HCT116 (cell line): ENCODE results near the gene FGF14. TPM values are rescaled to one million over a fixed set of nuclear protein-coding genes. Genes with fewer than 3 reads are reported as not detected.

Experiments used
- ATAC-seq: fragments of 200-7000 bp; cut with Tn5 transposase; 2 replicates; pipeline ENCODE4 v1.9.1; 2020; ENCODE audit warnings: mild to moderate bottlenecking, moderate library complexity
- BruUV-seq: library from RNA; stranded (reverse); fragments of 400-500 nt; replicated peaks from 2 replicates; lab custom pipeline; 2021; lab: Mats Ljungman, UMichigan
- CTCF ChIA-PET: fragments of 300-600 bp; sonication (Branson Sonifier 250); formaldehyde crosslinking; loops from one replicate; lab custom pipeline; 2021; ENCODE audit warnings: antibody characterized with exemption; lab: Charles Lee
- POLR2A ChIA-PET: fragments of 300-600, 350-600 bp; sonication (Branson Sonifier 250); formaldehyde crosslinking; loops from one replicate; lab custom pipeline; 2021; ENCODE audit warnings: antibody characterized with exemption; lab: Charles Lee
- RAD21 ChIA-PET, 2 experiments: fragments of 300-600 bp; sonication (Branson Sonifier 250); formaldehyde crosslinking; loops; one replicate each; lab custom pipeline; 2023; ENCODE audit warnings: low total read pairs in 2 of 2; ENCODE audit not compliant: uncharacterized antibody in 2 of 2, unreplicated experiment in 2 of 2, low non-redundant PET in 1 of 2; lab: Charles Lee
- DNase-seq: peaks from one replicate; pipeline ENCODE4 v3.0.0-alpha.2; 2010; ENCODE audit warnings: low read depth, low spot score
- H2AFZ ChIP-seq: fragments of 200-600 bp; shearing (Covaris generic), sonication (generic); 2 replicates; pipeline ENCODE4 v1.6.1; 2017; ENCODE audit warnings: low read depth, mixed run types, mixed read lengths, antibody characterized with exemption, low read length; ENCODE audit not compliant: poor library complexity, severe bottlenecking
- H3K27ac ChIP-seq: 2 replicates; pipeline ENCODE4 v1.5.1; 2012; ENCODE audit warnings: low read depth, low read length
- H3K27me3 ChIP-seq: fragments of 200-600 bp; sonication (generic); 2 replicates; pipeline ENCODE4 v1.6.1; 2016; ENCODE audit warnings: mixed run types, low read length, mixed read lengths; ENCODE audit not compliant: insufficient read depth
- H3K36me3 ChIP-seq, 2 experiments: fragments of 200-500 bp in 1 of 2; fragments of 200-600 bp in 1 of 2; sonication (Bioruptor generic) in 1 of 2; sonication (generic) in 1 of 2; 2 replicates each; pipeline versions ENCODE4 v1.5.1 to v1.6.1; 2014 to 2016; ENCODE audit warnings: low read length in 2 of 2, inconsistent platforms in 1 of 2, mixed read lengths in 1 of 2, mixed run types in 1 of 2; ENCODE audit not compliant: insufficient read depth in 2 of 2, control insufficient read depth in 1 of 2
- H3K4me1 ChIP-seq, 2 experiments: fragments of 200-600 bp in 1 of 2; sonication (generic) in 1 of 2; 2 replicates each; pipeline versions ENCODE4 v1.5.1 to v1.6.1; 2012 to 2017; ENCODE audit warnings: low read length in 2 of 2, inconsistent platforms in 1 of 2, mild to moderate bottlenecking in 1 of 2, mixed read lengths in 1 of 2, mixed run types in 1 of 2, moderate library complexity in 1 of 2; ENCODE audit not compliant: insufficient read depth in 2 of 2, control insufficient read depth in 1 of 2
- H3K4me2 ChIP-seq: fragments of 200-600 bp; sonication (generic); 2 replicates; pipeline ENCODE4 v1.6.1; 2017; ENCODE audit warnings: mixed run types, low read length, mixed read lengths
- H3K4me3 ChIP-seq, 2 experiments: fragments of 200-600 bp in 1 of 2; sonication (generic) in 1 of 2; replicated peaks in 1 of 2; 2 replicates each; pipeline ENCODE4 v1.5.1; 2011 to 2016; ENCODE audit warnings: low read length in 2 of 2, control low read depth in 1 of 2, low read depth in 1 of 2, mild to moderate bottlenecking in 1 of 2, mixed read lengths in 1 of 2, mixed run types in 1 of 2
- H3K79me2 ChIP-seq: fragments of 200-600 bp; sonication (generic); 2 replicates; pipeline ENCODE4 v1.6.1; 2017; ENCODE audit warnings: mild to moderate bottlenecking, mixed run types, low read length, moderate library complexity, mixed read lengths; ENCODE audit not compliant: insufficient read depth
- H3K9ac ChIP-seq: fragments of 200-600 bp; sonication (generic); 2 replicates; pipeline ENCODE4 v1.6.1; 2016; ENCODE audit warnings: low read length, mixed read lengths
- H3K9me2 ChIP-seq: fragments of 200-600 bp; sonication (generic), shearing (Covaris generic); 2 replicates; pipeline ENCODE4 v1.6.1; 2017; ENCODE audit warnings: mixed run types, mild to moderate bottlenecking, moderate library complexity; ENCODE audit not compliant: insufficient read depth
- H3K9me3 ChIP-seq, 2 experiments: fragments of 200-500 bp in 1 of 2; fragments of 200-600 bp in 1 of 2; sonication (Bioruptor generic) in 1 of 2; sonication (generic) in 1 of 2; 2 replicates each; pipeline ENCODE4 v1.6.1; 2014 to 2017; ENCODE audit warnings: low read length in 2 of 2, mixed read lengths in 2 of 2, inconsistent platforms in 1 of 2, low read depth in 1 of 2, mild to moderate bottlenecking in 1 of 2, mixed run types in 1 of 2, moderate library complexity in 1 of 2; ENCODE audit not compliant: control insufficient read depth in 1 of 2, insufficient read depth in 1 of 2
- H4K20me1 ChIP-seq: fragments of 200-600 bp; sonication (generic), shearing (Covaris generic); 2 replicates; pipeline ENCODE4 v1.6.1; 2017; ENCODE audit warnings: mixed run types, mild to moderate bottlenecking, moderate library complexity; ENCODE audit not compliant: insufficient read depth
- ATF3 ChIP-seq: IDR thresholded peaks from 2 replicates; pipeline ENCODE4 v1.6.1; 2012
- JUND ChIP-seq: IDR thresholded peaks from 2 replicates; pipeline ENCODE4 v1.6.1; 2012
- POLR2A ChIP-seq: IDR thresholded peaks from 2 replicates; pipeline ENCODE4 v1.7.0; 2011; ENCODE audit warnings: borderline replicate concordance; ENCODE audit not compliant: insufficient read depth, insufficient read length; ENCODE audit errors: extremely low read depth
- SIN3A ChIP-seq: IDR thresholded peaks from 2 replicates; pipeline ENCODE4 v1.6.1; 2012; ENCODE audit warnings: low read depth
- SRF ChIP-seq: IDR thresholded peaks from 2 replicates; pipeline ENCODE4 v1.6.1; 2012; ENCODE audit warnings: low read depth
- TCF7L2 ChIP-seq: IDR thresholded peaks from 2 replicates; pipeline ENCODE4 v1.7.0; 2011; ENCODE audit warnings: borderline replicate concordance, inconsistent platforms; ENCODE audit not compliant: insufficient read depth, insufficient read length; ENCODE audit errors: extremely low read depth
- ZBTB33 ChIP-seq: IDR thresholded peaks from 2 replicates; pipeline ENCODE4 v1.6.1; 2011; ENCODE audit warnings: mild to moderate bottlenecking, low read length, moderate library complexity; ENCODE audit not compliant: insufficient replicate concordance; ENCODE audit errors: extremely low read depth
- ZFX ChIP-seq: fragments of 450-650 bp; IDR thresholded peaks from 2 replicates; pipeline ENCODE4 v1.6.1; 2017
- ZNF274 ChIP-seq: fragments of 200-500 bp; sonication (Bioruptor generic); IDR thresholded peaks from 2 replicates; pipeline ENCODE4 v1.6.1; 2014; ENCODE audit warnings: mild to moderate bottlenecking, low read depth, low read length, inconsistent platforms
- intact Hi-C: fragments of 100-400 bp; cut with micrococcal nuclease; formaldehyde crosslinking; loops from 2 replicates; pipeline ENCODE4 v1.10.0; 2022
- total RNA-seq: library from RNA; stranded (reverse); gene quantifications from one replicate; pipeline ENCODE4 v1.2.1, GENCODE V29; 2021; ENCODE audit not compliant: unreplicated experiment

The FGF14 gene
- total RNA-seq, 1 experiment from 2014 or later = not detected

- ATAC-seq = no peak
- TF ChIP-seq ZNF274 (no peak), JUND (no peak), ATF3 (no peak), SIN3A (no peak), TCF7L2 (no peak), SRF (no peak), ZFX (no peak)
- ChIA-PET POLR2A (no interaction called here), RAD21 (no interaction called here), CTCF (no interaction called here)
- no TSS peak for BruUV-seq
- Histone ChIP-seq H3K4me3 (no peak overlapping the region), H3K9me2 (no peaks in the 10 kb centered on the region), H3K36me3 (no peaks in the 10 kb centered on the region), H3K4me1 (no peaks in the 10 kb centered on the region), H4K20me1 (no peaks in the 10 kb centered on the region), H3K27ac (no peak overlapping the region), H3K79me2 (no peaks in the 10 kb centered on the region), H3K9me3 (no peaks in the 10 kb centered on the region), H3K27me3 (no peaks in the 10 kb centered on the region), H3K4me2 (no peak overlapping the region), H3K9ac (no peak overlapping the region), H2AFZ (no peak overlapping the region)
- intact Hi-C loops = no loop called here
- no peak for DNase-seq
These were observed 161.7 kb downstream of the FGF14 start for GRCh38 chr13:102240110-102240509.

GRCh38 chr13:102237230-102237629 lies 164.6 kb downstream of the FGF14 start:
- Histone ChIP-seq H3K9ac (no peak overlapping the region), H3K9me3 (no peaks in the 10 kb centered on the region), H3K4me2 (no peak overlapping the region), H3K4me3 (no peak overlapping the region), H4K20me1 (no peaks in the 10 kb centered on the region), H3K79me2 (no peaks in the 10 kb centered on the region), H3K4me1 (no peaks in the 10 kb centered on the region), H2AFZ (no peak overlapping the region), H3K36me3 (no peaks in the 10 kb centered on the region), H3K27me3 (no peaks in the 10 kb centered on the region), H3K9me2 (no peaks in the 10 kb centered on the region), H3K27ac (no peak overlapping the region)
- no TSS peak for BruUV-seq
- TF ChIP-seq SRF (no peak), ATF3 (no peak), ZBTB33 (no peak), ZNF274 (no peak), POLR2A (no peak), JUND (no peak)
- ChIA-PET POLR2A (no interaction called here), RAD21 (no interaction called here), CTCF (no interaction called here)
- DNase-seq (no peak), ATAC-seq (no peak)
- intact Hi-C loops = no loop called here
